Measurements from ENCODE around the gene CINP.

DNA sequence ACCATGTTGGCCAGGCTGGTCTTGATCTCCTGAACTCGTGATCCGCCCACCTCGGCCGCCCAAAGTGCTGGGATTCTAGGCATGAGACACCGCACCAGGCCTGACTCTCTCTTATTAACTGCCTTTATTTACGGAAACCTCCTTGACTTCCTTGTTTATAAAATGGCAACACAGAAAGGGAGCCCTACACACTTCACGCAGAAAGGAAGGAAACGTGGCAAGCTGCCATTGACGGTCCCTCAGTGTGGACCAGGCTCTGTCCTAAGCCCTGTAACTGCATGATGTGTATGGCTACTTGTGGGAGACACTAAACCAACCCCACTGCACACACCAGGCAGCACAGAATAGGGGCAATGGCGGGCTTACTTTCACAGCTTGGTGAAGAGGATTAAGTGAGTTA, 11.7 kb downstream of the CINP start:
- TF ChIP-seq, protein P1, sequence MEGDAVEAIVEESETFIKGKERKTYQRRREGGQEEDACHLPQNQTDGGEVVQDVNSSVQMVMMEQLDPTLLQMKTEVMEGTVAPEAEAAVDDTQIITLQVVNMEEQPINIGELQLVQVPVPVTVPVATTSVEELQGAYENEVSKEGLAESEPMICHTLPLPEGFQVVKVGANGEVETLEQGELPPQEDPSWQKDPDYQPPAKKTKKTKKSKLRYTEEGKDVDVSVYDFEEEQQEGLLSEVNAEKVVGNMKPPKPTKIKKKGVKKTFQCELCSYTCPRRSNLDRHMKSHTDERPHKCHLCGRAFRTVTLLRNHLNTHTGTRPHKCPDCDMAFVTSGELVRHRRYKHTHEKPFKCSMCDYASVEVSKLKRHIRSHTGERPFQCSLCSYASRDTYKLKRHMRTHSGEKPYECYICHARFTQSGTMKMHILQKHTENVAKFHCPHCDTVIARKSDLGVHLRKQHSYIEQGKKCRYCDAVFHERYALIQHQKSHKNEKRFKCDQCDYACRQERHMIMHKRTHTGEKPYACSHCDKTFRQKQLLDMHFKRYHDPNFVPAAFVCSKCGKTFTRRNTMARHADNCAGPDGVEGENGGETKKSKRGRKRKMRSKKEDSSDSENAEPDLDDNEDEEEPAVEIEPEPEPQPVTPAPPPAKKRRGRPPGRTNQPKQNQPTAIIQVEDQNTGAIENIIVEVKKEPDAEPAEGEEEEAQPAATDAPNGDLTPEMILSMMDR (conservative IDR thresholded peaks at IDR 0.05; ENCODE audit: low read depth in 2 of 2) = no peak
- TF ChIP-seq, protein P2, sequence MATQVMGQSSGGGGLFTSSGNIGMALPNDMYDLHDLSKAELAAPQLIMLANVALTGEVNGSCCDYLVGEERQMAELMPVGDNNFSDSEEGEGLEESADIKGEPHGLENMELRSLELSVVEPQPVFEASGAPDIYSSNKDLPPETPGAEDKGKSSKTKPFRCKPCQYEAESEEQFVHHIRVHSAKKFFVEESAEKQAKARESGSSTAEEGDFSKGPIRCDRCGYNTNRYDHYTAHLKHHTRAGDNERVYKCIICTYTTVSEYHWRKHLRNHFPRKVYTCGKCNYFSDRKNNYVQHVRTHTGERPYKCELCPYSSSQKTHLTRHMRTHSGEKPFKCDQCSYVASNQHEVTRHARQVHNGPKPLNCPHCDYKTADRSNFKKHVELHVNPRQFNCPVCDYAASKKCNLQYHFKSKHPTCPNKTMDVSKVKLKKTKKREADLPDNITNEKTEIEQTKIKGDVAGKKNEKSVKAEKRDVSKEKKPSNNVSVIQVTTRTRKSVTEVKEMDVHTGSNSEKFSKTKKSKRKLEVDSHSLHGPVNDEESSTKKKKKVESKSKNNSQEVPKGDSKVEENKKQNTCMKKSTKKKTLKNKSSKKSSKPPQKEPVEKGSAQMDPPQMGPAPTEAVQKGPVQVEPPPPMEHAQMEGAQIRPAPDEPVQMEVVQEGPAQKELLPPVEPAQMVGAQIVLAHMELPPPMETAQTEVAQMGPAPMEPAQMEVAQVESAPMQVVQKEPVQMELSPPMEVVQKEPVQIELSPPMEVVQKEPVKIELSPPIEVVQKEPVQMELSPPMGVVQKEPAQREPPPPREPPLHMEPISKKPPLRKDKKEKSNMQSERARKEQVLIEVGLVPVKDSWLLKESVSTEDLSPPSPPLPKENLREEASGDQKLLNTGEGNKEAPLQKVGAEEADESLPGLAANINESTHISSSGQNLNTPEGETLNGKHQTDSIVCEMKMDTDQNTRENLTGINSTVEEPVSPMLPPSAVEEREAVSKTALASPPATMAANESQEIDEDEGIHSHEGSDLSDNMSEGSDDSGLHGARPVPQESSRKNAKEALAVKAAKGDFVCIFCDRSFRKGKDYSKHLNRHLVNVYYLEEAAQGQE (IDR thresholded peaks at IDR 0.05; ENCODE audit: unreplicated experiment) = no peak
- TF ChIP-seq EZH2phosphoT487 (IDR thresholded peaks at IDR 0.05; ENCODE audit: unreplicated experiment) = no peak
- no peak for TF ChIP-seq EZH2 (IDR thresholded peaks at IDR 0.05; ENCODE audit: low read depth, unreplicated experiment)
- TF ChIP-seq ZNF331 (CRISPR knock-in tag; IDR thresholded peaks at IDR 0.05; ENCODE audit: low read depth) = no peak
- TF ChIP-seq ZNF114 (CRISPR knock-in tag; IDR thresholded peaks at IDR 0.05) = no peak
- no peak for TF ChIP-seq POLR2AphosphoS5 (IDR thresholded peaks at IDR 0.05; ENCODE audit: low read depth)
